Measurements from ENCODE around the gene SMKR1. TPM values are rescaled to one million over a fixed set of nuclear protein-coding genes. Genes with fewer than 3 reads are reported as not detected.

The SMKR1 gene
- total RNA-seq, 1 donor from 2014 or later, result 0.56 TPM

DNA sequence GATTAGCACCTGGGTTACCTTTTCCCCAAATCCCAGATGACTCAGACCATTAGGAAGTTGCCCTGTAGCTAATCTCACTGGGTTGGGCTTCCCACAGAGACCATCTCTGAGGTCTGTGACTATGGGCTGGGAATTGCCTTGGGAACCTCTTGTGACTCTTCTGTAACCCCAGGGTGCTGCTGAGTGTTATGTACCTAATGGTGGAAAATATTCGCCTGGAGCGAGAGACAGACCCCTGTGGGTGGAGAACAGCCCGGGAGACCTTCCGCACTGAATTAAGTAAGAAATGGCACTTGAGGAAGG lies 48.1 kb upstream of the SMKR1 start:
- Mint-ChIP-seq H3K36me3 (peaks cover 26% of the 10 kb centered on the region), H3K4me1 (peaks cover 6% of the 10 kb centered on the region), H3K27me3 (ENCODE audit: insufficient read depth, low read depth) (peaks cover 8% of the 10 kb centered on the region), H3K27ac (no peak overlapping the region), H3K4me3 (no peak overlapping the region), H3K9me3 (peaks cover 8% of the 10 kb centered on the region)
- no peak overlapping the region for H3K27ac ChIP-seq
- H4K20me1 ChIP-seq (ENCODE audit: low read depth), result no peaks in the 10 kb centered on the region
- no peak for DNase-seq (ENCODE audit: low spot score)
- H3K9ac ChIP-seq, result no peak overlapping the region
- no peaks in the 10 kb centered on the region for H3K79me2 ChIP-seq (ENCODE audit: low read depth)
- no peak for TF ChIP-seq EZH2phosphoT487 (IDR thresholded peaks at IDR 0.05)
- no peak for TF ChIP-seq EZH2 (IDR thresholded peaks at IDR 0.05)
- TF ChIP-seq, protein P1, sequence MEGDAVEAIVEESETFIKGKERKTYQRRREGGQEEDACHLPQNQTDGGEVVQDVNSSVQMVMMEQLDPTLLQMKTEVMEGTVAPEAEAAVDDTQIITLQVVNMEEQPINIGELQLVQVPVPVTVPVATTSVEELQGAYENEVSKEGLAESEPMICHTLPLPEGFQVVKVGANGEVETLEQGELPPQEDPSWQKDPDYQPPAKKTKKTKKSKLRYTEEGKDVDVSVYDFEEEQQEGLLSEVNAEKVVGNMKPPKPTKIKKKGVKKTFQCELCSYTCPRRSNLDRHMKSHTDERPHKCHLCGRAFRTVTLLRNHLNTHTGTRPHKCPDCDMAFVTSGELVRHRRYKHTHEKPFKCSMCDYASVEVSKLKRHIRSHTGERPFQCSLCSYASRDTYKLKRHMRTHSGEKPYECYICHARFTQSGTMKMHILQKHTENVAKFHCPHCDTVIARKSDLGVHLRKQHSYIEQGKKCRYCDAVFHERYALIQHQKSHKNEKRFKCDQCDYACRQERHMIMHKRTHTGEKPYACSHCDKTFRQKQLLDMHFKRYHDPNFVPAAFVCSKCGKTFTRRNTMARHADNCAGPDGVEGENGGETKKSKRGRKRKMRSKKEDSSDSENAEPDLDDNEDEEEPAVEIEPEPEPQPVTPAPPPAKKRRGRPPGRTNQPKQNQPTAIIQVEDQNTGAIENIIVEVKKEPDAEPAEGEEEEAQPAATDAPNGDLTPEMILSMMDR (IDR thresholded peaks at IDR 0.05), result no peak
- no peaks in the 10 kb centered on the region for H3K4me1 ChIP-seq
- no peaks in the 10 kb centered on the region for H3F3A ChIP-seq (ENCODE audit: low read depth)
- no peaks in the 10 kb centered on the region for H3K27me3 ChIP-seq
- H3K36me3 ChIP-seq, result no peaks in the 10 kb centered on the region
- H3K9me3 ChIP-seq (ENCODE audit: low read depth), result no peaks in the 10 kb centered on the region
- H2AFZ ChIP-seq (replicated peaks), result no peak overlapping the region
- H3K4me2 ChIP-seq, result no peak overlapping the region
- H3K4me3 ChIP-seq, result no peak overlapping the region

DNA sequence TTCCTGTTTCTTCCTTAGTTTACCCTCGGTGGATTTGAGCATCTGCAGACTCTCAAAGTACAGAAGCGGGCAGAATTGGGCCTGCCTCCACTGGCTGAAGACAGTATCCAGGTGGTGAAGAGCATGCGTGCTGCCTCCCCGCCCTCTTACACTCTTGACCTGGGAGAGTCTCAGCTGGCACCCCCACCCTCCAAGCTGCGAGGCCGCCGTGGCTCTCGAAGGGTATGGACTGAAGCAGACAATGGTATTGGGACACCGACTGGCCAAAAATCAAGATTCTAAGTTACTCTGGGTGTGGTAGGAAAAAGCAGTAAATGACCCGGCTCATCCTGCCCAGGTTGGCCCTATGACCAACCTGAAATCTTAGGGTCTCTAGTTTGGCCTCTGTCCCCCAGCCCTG lies 45.9 kb upstream of the SMKR1 start:
- Histone ChIP-seq H3K4me1 (no peaks in the 10 kb centered on the region), H3K27me3 (no peaks in the 10 kb centered on the region), H3K79me2 (ENCODE audit: low read depth) (no peaks in the 10 kb centered on the region), H3F3A (ENCODE audit: low read depth) (no peaks in the 10 kb centered on the region), H3K4me3 (no peak overlapping the region), H2AFZ (replicated peaks) (no peak overlapping the region), H3K36me3 (no peaks in the 10 kb centered on the region), H3K9me3 (ENCODE audit: low read depth) (no peaks in the 10 kb centered on the region), H3K27ac (no peak overlapping the region), H4K20me1 (ENCODE audit: low read depth) (no peaks in the 10 kb centered on the region), H3K9ac (no peak overlapping the region), H3K4me2 (no peak overlapping the region)
- H3K27ac Mint-ChIP-seq, result no peak overlapping the region
- peaks cover 6% of the 10 kb centered on the region for H3K4me1 Mint-ChIP-seq
- no peak overlapping the region for H3K4me3 Mint-ChIP-seq
- H3K36me3 Mint-ChIP-seq, result peaks cover 10% of the 10 kb centered on the region
- TF ChIP-seq, protein P1 (IDR thresholded peaks at IDR 0.05), result no peak
- TF ChIP-seq EZH2phosphoT487 (IDR thresholded peaks at IDR 0.05) (no peak), EZH2 (IDR thresholded peaks at IDR 0.05) (no peak)
- no peaks in the 10 kb centered on the region for H3K9me3 Mint-ChIP-seq
- no peak for DNase-seq (ENCODE audit: low spot score)
- peaks cover 8% of the 10 kb centered on the region for H3K27me3 Mint-ChIP-seq (ENCODE audit: insufficient read depth, low read depth)

DNA sequence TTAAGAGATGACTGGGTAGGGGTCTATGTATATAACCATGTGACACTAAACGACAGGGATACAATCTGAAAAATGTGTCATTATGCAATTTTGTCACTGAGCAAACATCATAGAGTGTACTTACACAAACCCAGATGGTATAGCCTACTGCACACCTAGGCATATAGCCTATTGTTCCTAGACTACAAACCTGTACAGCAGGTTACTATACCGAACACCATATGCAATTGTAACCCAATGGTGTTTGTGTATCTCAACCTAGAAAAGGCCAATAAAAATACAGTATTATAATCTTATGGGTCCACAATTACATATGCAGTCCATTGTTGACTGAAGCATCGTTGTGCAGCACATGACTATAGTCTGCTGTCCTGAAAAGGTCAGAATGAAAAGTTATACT lies 45.2 kb upstream of the SMKR1 start:
- no peaks in the 10 kb centered on the region for H3K79me2 ChIP-seq (ENCODE audit: low read depth)
- Mint-ChIP-seq H3K27me3 (ENCODE audit: insufficient read depth, low read depth) (peaks cover 8% of the 10 kb centered on the region), H3K4me3 (no peak overlapping the region), H3K4me1 (peaks cover 6% of the 10 kb centered on the region), H3K36me3 (peaks cover 10% of the 10 kb centered on the region), H3K27ac (no peak overlapping the region), H3K9me3 (no peaks in the 10 kb centered on the region)
- H2AFZ ChIP-seq (replicated peaks), result no peak overlapping the region
- TF ChIP-seq, protein P1 (IDR thresholded peaks at IDR 0.05), result no peak
- TF ChIP-seq EZH2phosphoT487 (IDR thresholded peaks at IDR 0.05) (no peak), EZH2 (IDR thresholded peaks at IDR 0.05) (no peak)
- no peaks in the 10 kb centered on the region for H3K4me1 ChIP-seq
- H3K27ac ChIP-seq, result no peak overlapping the region
- H4K20me1 ChIP-seq (ENCODE audit: low read depth), result no peaks in the 10 kb centered on the region
- DNase-seq (ENCODE audit: low spot score), result no peak
- no peaks in the 10 kb centered on the region for H3K36me3 ChIP-seq
- H3K9ac ChIP-seq, result no peak overlapping the region
- no peak overlapping the region for H3K4me2 ChIP-seq
- no peaks in the 10 kb centered on the region for H3F3A ChIP-seq (ENCODE audit: low read depth)
- no peaks in the 10 kb centered on the region for H3K9me3 ChIP-seq (ENCODE audit: low read depth)
- no peaks in the 10 kb centered on the region for H3K27me3 ChIP-seq
- no peak overlapping the region for H3K4me3 ChIP-seq

DNA sequence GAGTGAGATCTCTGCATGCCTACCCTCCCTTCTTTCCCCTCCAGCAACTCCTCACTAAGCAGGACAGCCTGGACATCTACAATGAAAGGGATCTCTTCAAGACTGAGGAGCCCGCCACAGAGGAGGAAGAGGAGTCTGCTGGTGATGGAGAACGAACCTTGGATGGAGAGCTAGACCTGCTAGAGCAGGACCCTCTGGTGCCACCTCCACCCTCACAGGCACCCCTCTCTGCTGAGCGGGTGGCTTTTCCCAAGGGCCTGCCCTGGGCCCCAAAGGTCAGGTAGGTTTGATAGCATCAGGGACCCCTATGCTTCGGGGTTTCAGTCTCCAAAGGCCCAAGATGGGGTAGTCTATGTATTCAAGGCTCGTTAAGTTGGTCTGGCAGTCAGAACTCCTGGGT lies 44.2 kb upstream of the SMKR1 start:
- H3K4me3 ChIP-seq, result no peak overlapping the region
- Mint-ChIP-seq H3K27me3 (ENCODE audit: insufficient read depth, low read depth) (peaks cover 6% of the 10 kb centered on the region), H3K36me3 (peaks cover 10% of the 10 kb centered on the region), H3K4me3 (no peak overlapping the region), H3K27ac (no peak overlapping the region), H3K9me3 (no peaks in the 10 kb centered on the region), H3K4me1 (peaks cover 6% of the 10 kb centered on the region)
- H3K9me3 ChIP-seq (ENCODE audit: low read depth), result no peaks in the 10 kb centered on the region
- no peak overlapping the region for H2AFZ ChIP-seq (replicated peaks)
- no peaks in the 10 kb centered on the region for H3K36me3 ChIP-seq
- no peaks in the 10 kb centered on the region for H3K79me2 ChIP-seq (ENCODE audit: low read depth)
- H4K20me1 ChIP-seq (ENCODE audit: low read depth), result no peaks in the 10 kb centered on the region
- no peak for DNase-seq (ENCODE audit: low spot score)
- H3K9ac ChIP-seq, result no peak overlapping the region
- no peak overlapping the region for H3K4me2 ChIP-seq
- H3K27me3 ChIP-seq, result no peaks in the 10 kb centered on the region
- H3K27ac ChIP-seq, result no peak overlapping the region
- TF ChIP-seq EZH2 (IDR thresholded peaks at IDR 0.05), result no peak
- H3K4me1 ChIP-seq, result no peaks in the 10 kb centered on the region
- H3F3A ChIP-seq (ENCODE audit: low read depth), result no peaks in the 10 kb centered on the region
